ENCODE measurements around the gene EPS8L3. TPM values are rescaled to one million over a fixed set of nuclear protein-coding genes. Genes with fewer than 3 reads are reported as not detected.
"Not testable (repeated sequence)": the region's sequence is repeated elsewhere in the genome, so short reads cannot be mapped to it uniquely, and the experiment has no call there.

The EPS8L3 gene
- polyA plus RNA-seq, 1 donor (not counting 4 experiments of a cell fraction or from before 2014, with no cell fraction given), result not detected

DNA sequence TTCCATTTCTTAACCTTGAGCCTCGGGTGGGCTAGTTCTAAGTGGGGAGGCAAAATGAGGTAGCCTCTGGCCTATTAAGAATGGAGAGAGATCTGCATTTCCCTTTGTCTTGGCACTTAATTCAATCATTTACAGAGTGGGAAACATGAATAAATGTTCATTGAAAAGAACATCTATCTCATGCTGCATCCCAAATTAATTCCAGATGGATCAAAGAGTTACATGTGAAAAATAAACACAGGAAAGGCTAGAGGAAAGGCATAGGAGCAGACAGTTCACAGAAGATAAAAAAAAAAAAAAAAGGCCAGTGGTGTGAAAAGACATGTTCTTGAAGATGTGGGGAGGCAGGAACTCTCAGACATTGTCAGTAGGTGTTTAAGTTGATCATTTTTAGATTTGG lies 35.7 kb upstream of the EPS8L3 start:
- DNase-seq (ENCODE audit: low read depth, low spot score) (no peak), FAIRE-seq (no peak)
- no peaks in the 10 kb centered on the region for H3K79me2 ChIP-seq (ENCODE audit: control insufficient read depth, insufficient read depth, low read length)
- H3K9me3 ChIP-seq (ENCODE audit: control insufficient read depth, low read depth, low read length), result no peaks in the 10 kb centered on the region
- H3K4me3 ChIP-seq (ENCODE audit: control insufficient read depth in 2 of 3, extremely low read depth in 1 of 3, insufficient read depth in 2 of 3, low read depth in 1 of 3, low read length in 3 of 3), result no peak overlapping the region
- H3K27ac ChIP-seq (ENCODE audit: control insufficient read depth, insufficient read depth, low read length), result no peak overlapping the region
- H3K36me3 ChIP-seq (ENCODE audit: control insufficient read depth in 2 of 2, extremely low read depth in 1 of 2, insufficient read depth in 2 of 2, low read length in 2 of 2), result no peaks in the 10 kb centered on the region
- no peak overlapping the region for H3K4me2 ChIP-seq (ENCODE audit: control insufficient read depth, extremely low read depth, insufficient read depth, low read depth, low read length)
- H3K9ac ChIP-seq (ENCODE audit: control insufficient read depth, extremely low read depth, insufficient read depth, low read length), result no peak overlapping the region
- H3K9me1 ChIP-seq (ENCODE audit: control insufficient read depth, extremely low read depth, insufficient read depth, low read length), result peaks cover 2% of the 10 kb centered on the region
- dilution Hi-C loops (cut with MboI; ENCODE audit: extremely low pct_ligation_motif_present, low sequenced_read_pairs), result no loop called here
- no peaks in the 10 kb centered on the region for H3K27me3 ChIP-seq (ENCODE audit: control insufficient read depth, extremely low read depth, insufficient read depth, low read length)
- no peak overlapping the region for H2AFZ ChIP-seq (ENCODE audit: control insufficient read depth, low read length)
- H3K4me1 ChIP-seq (ENCODE audit: control insufficient read depth, extremely low read depth, insufficient read depth, low read length), result no peaks in the 10 kb centered on the region
- H4K20me1 ChIP-seq (ENCODE audit: control insufficient read depth, extremely low read depth, insufficient read depth, low read length), result no peaks in the 10 kb centered on the region
- TF ChIP-seq EZH2 (IDR thresholded peaks at IDR 0.05; ENCODE audit: low read length), result no peak
- TF ChIP-seq, protein P1, sequence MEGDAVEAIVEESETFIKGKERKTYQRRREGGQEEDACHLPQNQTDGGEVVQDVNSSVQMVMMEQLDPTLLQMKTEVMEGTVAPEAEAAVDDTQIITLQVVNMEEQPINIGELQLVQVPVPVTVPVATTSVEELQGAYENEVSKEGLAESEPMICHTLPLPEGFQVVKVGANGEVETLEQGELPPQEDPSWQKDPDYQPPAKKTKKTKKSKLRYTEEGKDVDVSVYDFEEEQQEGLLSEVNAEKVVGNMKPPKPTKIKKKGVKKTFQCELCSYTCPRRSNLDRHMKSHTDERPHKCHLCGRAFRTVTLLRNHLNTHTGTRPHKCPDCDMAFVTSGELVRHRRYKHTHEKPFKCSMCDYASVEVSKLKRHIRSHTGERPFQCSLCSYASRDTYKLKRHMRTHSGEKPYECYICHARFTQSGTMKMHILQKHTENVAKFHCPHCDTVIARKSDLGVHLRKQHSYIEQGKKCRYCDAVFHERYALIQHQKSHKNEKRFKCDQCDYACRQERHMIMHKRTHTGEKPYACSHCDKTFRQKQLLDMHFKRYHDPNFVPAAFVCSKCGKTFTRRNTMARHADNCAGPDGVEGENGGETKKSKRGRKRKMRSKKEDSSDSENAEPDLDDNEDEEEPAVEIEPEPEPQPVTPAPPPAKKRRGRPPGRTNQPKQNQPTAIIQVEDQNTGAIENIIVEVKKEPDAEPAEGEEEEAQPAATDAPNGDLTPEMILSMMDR (optimal IDR thresholded peaks at IDR 0.05 in 1 of 3, IDR thresholded peaks at IDR 0.05 in 1 of 3, conservative IDR thresholded peaks at IDR 0.05 in 1 of 3; ENCODE audit: extremely low read depth in 1 of 3, insufficient read depth in 2 of 3, low read length in 3 of 3), result no peak

DNA sequence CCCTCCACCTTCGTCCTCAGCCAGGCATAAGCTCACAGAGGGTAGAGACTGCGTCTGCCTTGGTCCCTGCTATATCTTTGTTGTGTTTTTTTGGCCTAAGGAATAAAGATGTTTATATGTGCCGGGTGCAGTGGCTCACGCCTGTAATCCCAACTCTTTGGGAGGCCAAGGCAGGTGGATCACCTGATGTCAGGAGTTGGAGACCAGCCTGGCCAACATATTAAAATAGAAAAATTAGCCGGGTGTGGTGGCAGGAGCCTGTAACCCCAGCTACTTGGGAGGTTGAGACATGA lies 33.5 kb upstream of the EPS8L3 start:
- H3K27me3 ChIP-seq (ENCODE audit: control insufficient read depth, extremely low read depth, insufficient read depth, low read length); H2AFZ ChIP-seq (ENCODE audit: control insufficient read depth, low read length); H4K20me1 ChIP-seq (ENCODE audit: control insufficient read depth, extremely low read depth, insufficient read depth, low read length); H3K27ac ChIP-seq (ENCODE audit: control insufficient read depth, insufficient read depth, low read length); dilution Hi-C loops (cut with MboI; ENCODE audit: extremely low pct_ligation_motif_present, low sequenced_read_pairs); H3K9me3 ChIP-seq (ENCODE audit: control insufficient read depth, low read depth, low read length); H3K4me3 ChIP-seq (ENCODE audit: control insufficient read depth in 2 of 3, extremely low read depth in 1 of 3, insufficient read depth in 2 of 3, low read depth in 1 of 3, low read length in 3 of 3); FAIRE-seq; H3K36me3 ChIP-seq (ENCODE audit: control insufficient read depth in 2 of 2, extremely low read depth in 1 of 2, insufficient read depth in 2 of 2, low read length in 2 of 2); DNase-seq (ENCODE audit: low read depth, low spot score); H3K79me2 ChIP-seq (ENCODE audit: control insufficient read depth, insufficient read depth, low read length); H3K9me1 ChIP-seq (ENCODE audit: control insufficient read depth, extremely low read depth, insufficient read depth, low read length); H3K4me2 ChIP-seq (ENCODE audit: control insufficient read depth, extremely low read depth, insufficient read depth, low read depth, low read length); H3K9ac ChIP-seq (ENCODE audit: control insufficient read depth, extremely low read depth, insufficient read depth, low read length): not testable (repeated sequence)
- peaks cover 15% of the 10 kb centered on the region for H3K4me1 ChIP-seq (ENCODE audit: control insufficient read depth, extremely low read depth, insufficient read depth, low read length)

DNA sequence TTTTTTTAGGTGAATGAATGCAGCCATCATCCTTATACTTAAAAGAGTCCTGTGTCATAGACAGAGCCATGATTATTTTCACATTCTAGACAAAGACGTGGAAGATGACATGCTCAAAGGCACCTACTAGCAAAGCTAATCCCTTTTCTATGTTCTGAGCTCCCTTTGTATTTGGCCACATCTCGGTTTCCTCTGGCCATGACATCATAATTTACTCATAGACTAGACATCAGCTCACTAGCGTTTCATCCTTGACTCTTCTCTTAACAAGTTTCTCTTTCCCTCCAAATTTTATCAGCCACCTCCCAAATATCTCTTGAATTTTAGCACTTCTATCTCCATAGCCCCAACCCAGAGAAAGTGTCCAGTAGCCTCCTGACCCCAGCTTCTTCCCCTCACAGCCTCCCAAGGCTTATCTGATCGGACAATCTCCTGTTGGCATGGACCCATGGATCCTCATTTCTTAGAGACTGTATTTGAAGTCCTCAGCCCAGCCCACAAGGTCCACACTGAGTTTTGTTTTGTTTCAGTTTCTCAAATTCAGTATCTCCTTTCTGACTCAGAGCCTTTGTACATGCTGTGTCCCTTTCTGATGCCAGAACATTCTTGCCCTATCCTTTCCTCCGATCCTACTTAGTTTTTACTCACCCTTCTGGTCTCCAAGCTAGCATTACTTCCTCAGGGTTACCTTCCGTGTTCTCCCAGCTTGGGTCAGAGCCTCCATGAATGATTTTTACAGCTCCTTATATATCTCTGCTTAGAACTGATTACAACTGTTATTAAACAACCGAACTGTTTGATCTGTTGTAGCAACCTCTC lies 33.0 kb upstream of the EPS8L3 start:
- Histone ChIP-seq H3K4me2 (ENCODE audit: control insufficient read depth, extremely low read depth, insufficient read depth, low read depth, low read length) (no peak overlapping the region), H3K4me3 (ENCODE audit: control insufficient read depth in 2 of 3, extremely low read depth in 1 of 3, insufficient read depth in 2 of 3, low read depth in 1 of 3, low read length in 3 of 3) (no peak overlapping the region), H3K27ac (ENCODE audit: control insufficient read depth, insufficient read depth, low read length) (no peak overlapping the region), H3K9ac (ENCODE audit: control insufficient read depth, extremely low read depth, insufficient read depth, low read length) (no peak overlapping the region), H3K9me1 (ENCODE audit: control insufficient read depth, extremely low read depth, insufficient read depth, low read length) (no peaks in the 10 kb centered on the region), H3K9me3 (ENCODE audit: control insufficient read depth, low read depth, low read length) (no peaks in the 10 kb centered on the region), H3K27me3 (ENCODE audit: control insufficient read depth, extremely low read depth, insufficient read depth, low read length) (no peaks in the 10 kb centered on the region), H3K79me2 (ENCODE audit: control insufficient read depth, insufficient read depth, low read length) (no peaks in the 10 kb centered on the region), H3K36me3 (ENCODE audit: control insufficient read depth in 2 of 2, extremely low read depth in 1 of 2, insufficient read depth in 2 of 2, low read length in 2 of 2) (no peaks in the 10 kb centered on the region), H3K4me1 (ENCODE audit: control insufficient read depth, extremely low read depth, insufficient read depth, low read length) (peaks cover 21% of the 10 kb centered on the region), H4K20me1 (ENCODE audit: control insufficient read depth, extremely low read depth, insufficient read depth, low read length) (no peaks in the 10 kb centered on the region), H2AFZ (ENCODE audit: control insufficient read depth, low read length) (no peak overlapping the region)
- FAIRE-seq, result no peak
- dilution Hi-C loops (cut with MboI; ENCODE audit: extremely low pct_ligation_motif_present, low sequenced_read_pairs), result no loop called here
- TF ChIP-seq, protein P1 (optimal IDR thresholded peaks at IDR 0.05 in 1 of 3, IDR thresholded peaks at IDR 0.05 in 1 of 3, conservative IDR thresholded peaks at IDR 0.05 in 1 of 3; ENCODE audit: extremely low read depth in 1 of 3, insufficient read depth in 2 of 3, low read length in 3 of 3), result no peak
- TF ChIP-seq EZH2 (IDR thresholded peaks at IDR 0.05; ENCODE audit: low read length), result no peak
- DNase-seq (ENCODE audit: low read depth, low spot score), result no peak

Measured in keratinocyte (primary cell).